ENCODE results near the gene SLC13A2.

DNA sequence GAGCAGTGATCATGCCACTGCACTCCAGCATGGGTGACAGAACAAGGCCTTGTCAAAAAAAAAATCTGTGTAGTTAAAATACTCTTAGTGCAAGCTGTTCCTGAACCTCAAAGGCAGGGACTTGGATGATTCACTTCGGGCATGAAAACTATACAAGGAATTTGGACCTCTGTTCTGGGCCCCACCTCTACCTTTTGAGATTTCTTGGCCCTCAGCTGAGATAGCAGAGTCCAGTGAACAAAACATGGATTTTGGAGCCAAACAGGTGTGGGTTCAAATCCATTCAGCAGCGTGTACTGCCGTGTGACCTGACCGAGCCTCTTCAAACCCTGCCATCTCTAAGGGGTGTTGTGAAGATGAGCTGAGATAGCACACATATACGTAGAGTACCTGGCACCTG, 6.8 kb downstream of the SLC13A2 start:
- no peak for TF ChIP-seq CTCF (conservative IDR thresholded peaks at IDR 0.05; ENCODE audit: low read length)
- no peak for TF ChIP-seq EZH2phosphoT487 (IDR thresholded peaks at IDR 0.05; ENCODE audit: borderline replicate concordance)

All from Loucy (cell line).